Measurements from ENCODE around the gene CHL1.

DNA sequence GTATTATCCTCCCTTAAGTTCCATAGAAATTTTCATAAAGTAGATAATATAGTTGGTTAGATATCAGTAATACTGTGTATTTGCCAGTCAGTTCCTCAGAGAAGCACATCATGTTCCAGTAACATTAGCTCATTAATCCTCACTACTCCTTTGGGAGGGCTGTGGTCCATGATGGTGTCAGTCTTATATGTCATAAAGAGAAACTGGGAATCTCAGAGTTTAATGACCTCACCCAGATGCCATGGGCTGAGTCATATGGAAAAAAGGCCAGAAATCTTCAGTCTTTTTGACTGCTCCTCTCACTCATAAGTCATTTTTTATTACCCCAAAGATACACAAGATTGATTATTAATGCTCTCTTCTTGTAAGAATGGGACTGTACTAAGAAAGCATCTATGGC, 188.6 kb downstream of the CHL1 start:
- TF ChIP-seq, protein P1, sequence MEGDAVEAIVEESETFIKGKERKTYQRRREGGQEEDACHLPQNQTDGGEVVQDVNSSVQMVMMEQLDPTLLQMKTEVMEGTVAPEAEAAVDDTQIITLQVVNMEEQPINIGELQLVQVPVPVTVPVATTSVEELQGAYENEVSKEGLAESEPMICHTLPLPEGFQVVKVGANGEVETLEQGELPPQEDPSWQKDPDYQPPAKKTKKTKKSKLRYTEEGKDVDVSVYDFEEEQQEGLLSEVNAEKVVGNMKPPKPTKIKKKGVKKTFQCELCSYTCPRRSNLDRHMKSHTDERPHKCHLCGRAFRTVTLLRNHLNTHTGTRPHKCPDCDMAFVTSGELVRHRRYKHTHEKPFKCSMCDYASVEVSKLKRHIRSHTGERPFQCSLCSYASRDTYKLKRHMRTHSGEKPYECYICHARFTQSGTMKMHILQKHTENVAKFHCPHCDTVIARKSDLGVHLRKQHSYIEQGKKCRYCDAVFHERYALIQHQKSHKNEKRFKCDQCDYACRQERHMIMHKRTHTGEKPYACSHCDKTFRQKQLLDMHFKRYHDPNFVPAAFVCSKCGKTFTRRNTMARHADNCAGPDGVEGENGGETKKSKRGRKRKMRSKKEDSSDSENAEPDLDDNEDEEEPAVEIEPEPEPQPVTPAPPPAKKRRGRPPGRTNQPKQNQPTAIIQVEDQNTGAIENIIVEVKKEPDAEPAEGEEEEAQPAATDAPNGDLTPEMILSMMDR (IDR thresholded peaks at IDR 0.05): no peak
- TF ChIP-seq POLR2A (IDR thresholded peaks at IDR 0.05): no peak

Measured in esophagus squamous epithelium (tissue), 4 donors.